ENCODE results near the gene KCNH2.

Gene KCNH2

DNA sequence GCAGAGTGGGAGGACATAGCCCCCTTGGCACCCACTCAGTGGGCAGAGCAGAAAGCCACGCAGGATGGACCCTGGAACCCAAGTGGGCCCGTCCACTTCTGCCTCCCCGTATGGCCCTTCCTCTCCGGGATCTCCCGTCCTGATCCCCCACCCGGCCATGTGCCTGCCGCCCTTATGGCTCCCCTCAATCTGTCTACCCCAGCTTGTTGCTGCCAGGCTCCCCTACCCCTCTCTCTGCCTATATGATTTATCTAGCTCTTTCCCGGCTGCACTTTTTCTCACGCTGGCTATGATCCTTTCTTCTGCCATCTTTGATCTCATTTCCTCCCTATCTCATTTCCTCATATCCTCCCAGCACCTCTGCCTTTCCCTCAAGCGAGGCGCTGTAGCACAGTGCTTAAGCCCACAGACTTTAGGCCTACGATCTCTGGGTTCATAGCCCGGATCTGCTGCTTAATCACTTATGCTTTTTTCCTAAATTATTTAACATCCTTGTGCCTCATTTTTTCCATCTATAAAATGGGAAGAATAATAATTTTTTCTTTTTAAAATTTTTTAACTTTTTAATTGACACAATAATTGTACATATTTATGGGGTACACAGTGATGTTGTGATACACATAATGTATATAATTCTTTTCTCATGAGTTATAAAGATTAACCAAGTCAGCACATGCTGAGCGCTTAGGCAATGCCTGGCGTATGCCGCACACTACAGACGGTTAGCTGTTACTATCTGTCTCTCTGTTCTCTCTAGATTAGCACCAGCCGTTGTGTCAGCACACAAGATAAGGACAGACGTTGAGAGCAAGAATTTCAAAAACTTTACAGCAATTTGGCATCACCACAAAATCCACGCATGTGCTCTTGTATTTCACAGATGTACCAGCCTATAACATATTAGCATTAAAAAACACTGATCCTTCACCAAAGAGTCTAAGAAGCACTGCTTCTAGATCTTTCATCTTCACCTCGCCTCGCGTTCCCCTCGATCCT, 18.1 kb downstream of the KCNH2 start:
- no peak for DNase-seq

DNA sequence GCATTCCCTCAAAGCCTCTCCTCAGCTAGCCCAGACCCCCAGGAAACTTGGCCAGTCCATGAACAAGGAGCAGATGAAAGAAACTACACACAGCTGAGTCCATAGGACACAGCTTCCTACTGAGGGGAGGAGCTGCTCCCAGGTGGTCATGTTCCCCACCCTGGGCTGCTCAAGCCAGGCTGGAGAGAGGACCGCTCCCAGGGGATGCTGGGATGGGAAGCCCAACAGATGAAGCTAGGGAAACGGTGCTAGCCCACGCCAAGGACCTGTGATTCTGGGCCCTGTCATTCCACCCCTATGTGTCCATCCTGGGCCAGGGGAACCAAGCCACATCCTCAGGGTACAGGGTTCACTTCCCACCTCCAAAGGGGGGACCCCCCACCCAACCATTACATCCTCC, 19.0 kb downstream of the KCNH2 start:
- DNase-seq = no peak

DNA sequence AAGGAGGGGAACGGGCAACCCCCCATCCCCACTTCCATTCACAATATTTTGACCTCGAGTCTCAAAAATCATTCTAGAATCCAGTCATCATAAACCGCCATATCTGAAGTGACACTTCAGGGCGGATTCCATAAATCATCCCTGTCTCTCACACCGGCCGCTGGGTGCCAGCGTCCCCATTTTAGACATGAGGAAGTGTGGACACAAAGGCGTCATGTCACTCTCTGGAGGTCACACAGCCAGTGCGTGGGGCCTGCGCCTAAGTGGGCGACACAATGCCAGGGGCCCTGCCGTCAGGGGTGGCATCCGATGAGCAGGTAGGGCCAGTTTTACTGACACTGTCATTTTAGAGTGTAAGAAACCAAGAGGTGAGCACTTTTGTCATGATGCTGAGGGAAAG, 19.5 kb downstream of the KCNH2 start:
- DNase-seq = no peak

DNA sequence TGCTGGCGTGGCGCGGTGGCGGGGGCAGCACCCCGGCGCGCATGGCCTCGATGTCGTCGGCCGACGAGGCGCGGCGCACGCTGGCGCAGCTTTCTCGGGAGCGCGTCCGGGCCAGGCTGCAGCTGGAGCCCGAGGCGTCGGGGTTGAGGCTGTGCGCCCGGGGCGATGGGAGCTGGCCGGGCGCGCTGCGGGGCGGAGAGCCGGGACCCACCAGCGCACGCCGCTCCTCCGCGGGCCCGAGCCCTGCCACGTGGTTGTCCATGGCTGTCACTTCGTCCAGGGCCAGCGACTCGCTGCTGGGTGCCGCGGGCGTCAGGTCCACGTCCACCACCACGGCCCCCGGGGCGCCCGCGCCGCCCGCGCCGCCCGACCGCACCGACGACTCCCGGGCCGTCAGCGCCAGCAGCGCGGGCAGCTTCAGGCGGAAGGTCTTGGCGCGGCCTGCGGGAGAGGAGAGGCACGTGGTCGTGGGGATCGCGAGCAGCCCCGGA, 20.0 kb downstream of the KCNH2 start:
- no peak for DNase-seq

DNA sequence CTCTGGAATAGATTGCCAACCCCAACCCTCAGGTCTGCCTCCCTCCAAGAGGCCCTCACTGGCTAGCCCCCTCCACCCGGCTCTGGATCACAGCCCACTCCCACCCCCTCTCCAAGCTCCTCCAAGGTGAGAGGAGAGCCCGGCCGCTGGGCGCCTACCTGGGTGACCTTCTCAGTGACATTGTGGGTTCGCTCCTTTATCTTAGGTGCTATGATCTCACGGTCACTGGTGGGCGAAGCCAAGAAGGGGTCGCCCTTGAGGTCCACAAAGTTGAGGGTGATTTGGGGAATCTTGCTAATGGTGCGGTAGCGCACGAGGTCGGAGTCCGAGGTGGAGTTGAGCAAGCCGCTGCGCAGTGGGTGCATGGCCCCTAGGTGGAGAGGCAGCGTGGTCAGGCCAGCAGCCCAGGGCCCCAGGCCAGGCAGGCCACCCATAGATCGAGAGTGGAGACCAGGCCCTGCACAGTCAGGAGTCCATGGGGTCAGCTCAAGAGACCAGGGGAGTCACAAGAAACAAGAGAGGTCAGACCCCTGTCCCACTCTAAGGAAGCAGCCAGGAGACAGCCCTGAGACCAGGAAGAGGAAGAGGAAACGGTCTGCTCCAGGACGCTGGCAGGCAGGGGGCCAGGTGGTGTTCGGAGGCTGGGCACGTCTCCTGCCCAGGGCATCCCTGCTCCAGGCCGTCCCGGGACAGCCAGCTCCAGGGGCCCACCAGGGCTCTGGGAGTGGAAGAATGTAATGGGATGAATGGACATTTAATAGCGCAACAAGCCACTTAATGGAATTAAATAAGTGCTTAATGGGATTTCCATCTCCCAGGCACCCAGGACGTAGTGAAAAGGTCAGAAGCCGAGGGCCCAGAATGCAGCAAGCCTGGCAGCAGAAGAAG, 20.7 kb downstream of the KCNH2 start:
- no peak for DNase-seq

DNA sequence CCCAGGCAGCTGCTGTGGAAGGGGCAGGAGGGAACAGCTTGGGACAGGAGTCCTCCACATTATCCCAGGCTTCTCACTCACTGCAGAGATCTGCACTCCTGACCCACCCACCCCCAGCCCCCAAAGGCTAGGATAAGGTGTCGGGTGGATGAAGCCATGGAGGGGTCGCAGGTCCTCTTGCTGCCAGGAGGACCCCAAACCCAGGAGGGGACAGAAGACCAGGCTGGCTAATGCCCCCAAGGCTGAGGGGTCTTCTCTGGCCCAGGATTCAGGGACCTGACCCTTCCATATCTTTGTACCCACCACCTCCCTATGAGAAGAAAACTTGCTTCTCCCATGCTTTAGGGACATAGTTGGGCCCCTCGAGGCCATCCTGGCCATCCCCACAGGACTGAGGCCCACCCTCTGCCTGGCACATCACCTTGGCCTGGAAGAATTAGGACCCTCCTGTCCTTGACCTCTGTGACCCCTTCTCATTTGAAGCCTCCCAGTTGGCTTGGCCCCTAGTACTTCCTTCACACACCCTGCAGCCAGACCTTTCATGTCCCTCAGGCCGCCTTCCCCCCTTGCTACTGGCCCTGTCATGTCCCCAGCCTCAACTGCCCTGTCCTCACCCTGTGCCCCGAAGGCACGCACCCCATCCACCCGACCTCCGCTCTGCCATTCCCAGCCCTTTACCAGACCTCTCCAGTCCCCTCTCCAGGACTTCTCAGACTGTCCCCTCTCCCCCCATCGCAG, 21.6 kb downstream of the KCNH2 start:
- DNase-seq = no peak

DNA sequence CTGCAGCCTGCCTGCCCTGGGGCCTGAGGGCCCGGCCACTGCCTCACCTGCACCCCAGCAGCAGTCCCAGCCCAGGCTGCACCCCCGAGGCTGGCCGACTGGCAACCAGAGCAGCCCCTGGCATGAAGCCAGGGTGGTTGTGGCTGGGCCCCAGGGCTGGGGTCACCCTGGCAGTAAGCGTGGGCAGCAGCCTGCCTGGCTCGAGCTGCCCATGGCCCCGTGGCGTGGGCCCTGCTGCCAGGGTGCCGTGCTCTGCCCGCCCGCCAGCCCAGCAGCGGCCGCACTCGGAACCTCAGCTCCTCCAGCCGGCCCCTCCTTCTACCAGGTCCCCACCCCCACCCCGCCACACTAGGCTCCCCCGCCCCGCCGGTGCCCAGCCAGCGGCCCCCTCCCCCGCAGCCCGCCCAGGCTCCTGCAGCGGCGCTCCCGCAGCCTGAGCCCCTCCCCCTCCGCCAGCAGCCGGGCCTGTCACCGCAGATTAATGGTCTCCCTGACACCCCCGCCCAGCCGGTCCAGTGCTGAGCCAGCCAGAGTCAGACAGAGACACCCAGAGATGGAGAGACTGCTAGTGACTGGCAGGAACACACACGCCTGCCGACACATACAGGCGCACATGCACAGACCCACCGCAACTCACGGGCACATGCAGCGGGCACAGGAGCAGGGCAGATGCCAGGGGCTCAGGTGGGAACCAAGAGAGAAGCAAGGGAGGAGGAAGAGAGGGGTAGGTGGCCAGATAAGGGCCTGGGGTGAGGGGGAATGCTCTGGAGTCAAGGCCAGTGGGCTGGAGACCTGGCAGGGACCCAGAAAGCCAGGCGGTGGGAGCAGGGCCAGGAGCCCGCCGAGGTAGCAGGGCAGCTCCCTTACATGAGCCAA, 22.4 kb downstream of the KCNH2 start:
- DNase-seq = no peak

DNA sequence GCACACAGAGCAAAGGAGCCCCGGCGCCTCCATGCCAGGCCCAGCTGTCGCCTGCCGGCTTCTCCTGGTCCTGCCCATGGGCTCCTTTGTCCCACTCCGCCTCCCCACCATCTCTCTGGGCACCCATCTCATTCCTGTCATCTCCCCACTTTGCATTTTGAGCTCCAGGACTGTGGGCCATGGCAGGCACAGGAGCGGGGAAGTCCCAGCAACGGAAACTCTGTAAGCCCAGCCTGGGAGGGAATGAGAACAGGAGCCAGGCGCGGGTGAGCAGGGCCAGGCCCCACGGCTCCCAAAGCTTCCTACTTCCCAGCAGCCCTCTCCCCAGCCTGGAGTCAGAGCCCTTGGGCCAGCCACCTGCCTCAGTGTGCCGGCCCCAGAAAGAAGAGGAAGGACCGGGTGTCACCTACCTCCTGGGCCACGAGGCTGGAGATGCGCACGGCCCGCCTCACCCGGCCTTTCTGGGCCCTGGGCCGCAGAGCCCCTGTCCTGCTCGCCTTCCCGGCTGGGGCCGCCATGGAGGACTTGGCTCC, 23.1 kb downstream of the KCNH2 start:
- no peak for DNase-seq

DNA sequence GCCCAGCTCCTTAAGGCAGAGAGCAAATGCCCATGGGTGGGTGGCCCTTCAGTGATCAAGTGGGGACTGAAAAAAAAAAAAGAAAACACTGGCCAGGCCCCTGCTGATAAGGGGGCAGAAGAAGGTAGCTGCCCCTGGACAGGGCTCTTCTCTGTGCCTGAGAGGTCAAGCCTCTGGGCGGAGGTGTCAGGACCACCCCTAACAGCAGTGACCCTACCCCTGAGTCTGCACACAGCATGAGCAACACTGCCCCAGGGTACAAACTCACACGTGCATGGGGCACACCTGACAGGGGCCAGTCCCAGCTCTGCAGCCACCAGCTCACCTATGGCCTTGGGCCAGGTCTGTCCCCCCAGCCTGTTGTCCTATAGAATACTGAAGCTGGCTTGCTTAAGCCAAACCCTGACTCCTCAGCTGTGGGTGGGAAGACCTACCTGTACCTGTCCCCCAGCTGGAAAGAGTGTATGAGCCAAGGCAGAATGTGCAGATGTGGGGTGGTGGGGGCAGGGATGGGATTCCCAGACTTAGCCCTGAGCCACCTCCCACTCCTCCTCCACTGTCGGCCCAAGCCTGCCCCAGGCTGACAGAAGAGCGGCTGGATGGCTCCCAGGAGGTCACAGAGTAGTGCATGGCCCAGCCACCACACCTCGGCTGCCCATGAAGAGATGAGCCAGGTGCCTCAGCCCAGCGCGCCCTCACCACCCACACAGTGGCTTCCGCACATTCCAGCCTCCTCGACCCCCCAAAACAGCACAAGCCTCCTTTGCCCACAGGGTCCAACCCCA, 23.7 kb downstream of the KCNH2 start:
- no peak for DNase-seq

DNA sequence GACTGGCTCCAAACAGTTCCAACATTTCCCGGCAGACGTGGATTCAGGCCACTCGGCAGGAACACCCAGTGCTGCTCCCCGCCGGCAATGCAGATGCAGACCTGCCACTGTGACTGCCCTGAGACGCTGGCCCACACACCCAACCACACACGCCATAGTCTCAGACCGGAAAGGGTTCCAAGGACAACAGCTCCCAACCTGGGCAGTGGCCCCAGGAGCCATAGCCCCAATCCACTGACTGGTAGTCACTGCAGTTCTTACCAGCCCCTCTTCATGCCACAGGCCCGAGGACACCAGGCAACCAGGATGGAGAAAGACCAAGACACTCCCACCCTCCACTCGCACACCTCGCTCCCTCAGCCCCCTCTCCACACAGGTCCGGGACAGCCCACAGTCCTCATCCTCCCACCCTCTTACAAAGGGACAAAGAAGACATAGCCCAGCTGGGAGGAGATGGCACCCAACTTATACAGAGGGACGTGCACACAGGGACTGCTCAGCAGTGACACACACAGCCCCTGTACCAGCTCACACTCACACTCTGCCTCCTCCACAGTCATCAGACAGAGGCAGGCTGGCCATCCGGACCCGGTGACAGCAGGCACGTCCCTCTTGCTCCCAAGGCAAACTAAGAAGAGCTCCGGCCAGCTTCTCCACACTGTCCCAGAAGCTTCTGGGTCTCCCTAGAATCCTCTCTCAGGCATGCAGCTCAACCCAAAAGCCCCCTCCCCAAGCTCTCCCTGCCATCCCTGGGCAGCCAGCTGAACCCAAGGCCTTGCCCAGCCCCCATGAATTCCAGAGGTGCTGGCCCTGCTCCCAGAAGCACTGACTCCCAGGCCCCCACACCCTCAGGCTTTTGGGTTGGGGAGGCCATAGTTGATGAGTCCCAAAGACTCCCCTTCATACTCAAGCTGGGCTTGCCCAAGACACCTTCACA, 24.8 kb downstream of the KCNH2 start:
- DNase-seq = no peak

DNA sequence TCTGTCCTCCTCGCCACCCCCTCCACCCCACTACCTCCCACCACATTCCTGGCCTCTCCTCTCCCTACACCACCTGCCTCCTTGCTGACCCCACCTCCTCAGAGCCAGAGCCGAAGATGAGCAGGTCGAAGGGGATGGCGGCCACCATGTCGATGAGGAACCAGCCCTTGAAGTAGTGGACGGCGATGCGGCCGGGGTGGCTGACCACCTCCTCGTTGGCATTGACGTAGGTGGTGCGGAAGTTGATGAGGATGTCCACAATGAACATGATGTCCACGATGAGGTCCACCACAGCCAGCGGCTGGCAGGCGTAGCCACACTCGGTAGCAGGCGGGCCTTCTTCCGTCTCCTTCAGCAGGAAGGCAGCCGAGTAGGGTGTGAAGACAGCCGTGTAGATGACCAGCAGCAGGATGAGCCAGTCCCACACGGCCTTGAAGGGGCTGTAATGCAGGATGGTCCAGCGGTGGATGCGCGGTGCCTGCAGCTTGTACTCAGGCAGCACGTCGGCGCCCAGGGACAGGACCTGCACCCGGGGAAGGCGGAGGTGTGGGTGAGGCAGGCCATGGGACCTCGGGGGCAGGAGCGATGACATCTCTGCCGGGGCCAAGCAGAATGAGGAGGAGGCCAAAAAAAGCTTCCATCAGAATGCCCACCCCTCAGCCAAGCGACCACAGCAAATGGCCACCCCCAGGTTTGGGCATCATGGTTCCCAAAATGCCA, 25.6 kb downstream of the KCNH2 start:
- no peak for DNase-seq

DNA sequence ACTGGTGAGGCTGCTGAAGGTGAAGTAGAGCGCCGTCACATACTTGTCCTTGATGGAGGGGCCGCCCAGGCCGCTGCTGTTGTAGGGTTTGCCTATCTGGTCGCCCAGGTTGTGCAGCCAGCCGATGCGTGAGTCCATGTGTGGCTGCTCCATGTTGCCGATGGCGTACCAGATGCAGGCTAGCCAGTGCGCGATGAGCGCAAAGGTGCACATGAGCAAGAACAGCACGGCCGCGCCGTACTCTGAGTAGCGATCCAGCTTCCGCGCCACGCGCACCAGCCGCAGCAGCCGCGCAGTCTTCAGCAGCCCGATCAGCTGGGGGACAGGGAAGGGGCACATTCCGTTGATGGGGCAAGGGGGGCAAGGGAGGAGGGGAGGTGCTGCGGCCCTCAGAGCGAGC, 26.6 kb downstream of the KCNH2 start:
- no peak for DNase-seq

DNA sequence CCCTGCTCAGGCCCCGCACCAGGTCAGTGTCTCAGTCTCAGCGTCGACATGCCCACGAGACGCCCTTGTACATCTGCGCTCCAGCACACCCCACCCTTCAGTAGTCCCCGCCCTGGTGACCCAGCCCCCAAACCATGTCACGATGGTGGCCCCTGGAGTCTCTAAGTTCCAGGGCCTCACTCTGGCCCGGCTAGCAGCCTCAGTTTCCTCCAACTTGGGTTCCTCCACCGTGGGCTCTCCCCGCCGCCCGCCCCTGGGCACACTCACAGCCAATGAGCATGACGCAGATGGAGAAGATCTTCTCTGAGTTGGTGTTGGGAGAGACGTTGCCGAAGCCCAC, 27.0 kb downstream of the KCNH2 start:
- DNase-seq = no peak

DNA sequence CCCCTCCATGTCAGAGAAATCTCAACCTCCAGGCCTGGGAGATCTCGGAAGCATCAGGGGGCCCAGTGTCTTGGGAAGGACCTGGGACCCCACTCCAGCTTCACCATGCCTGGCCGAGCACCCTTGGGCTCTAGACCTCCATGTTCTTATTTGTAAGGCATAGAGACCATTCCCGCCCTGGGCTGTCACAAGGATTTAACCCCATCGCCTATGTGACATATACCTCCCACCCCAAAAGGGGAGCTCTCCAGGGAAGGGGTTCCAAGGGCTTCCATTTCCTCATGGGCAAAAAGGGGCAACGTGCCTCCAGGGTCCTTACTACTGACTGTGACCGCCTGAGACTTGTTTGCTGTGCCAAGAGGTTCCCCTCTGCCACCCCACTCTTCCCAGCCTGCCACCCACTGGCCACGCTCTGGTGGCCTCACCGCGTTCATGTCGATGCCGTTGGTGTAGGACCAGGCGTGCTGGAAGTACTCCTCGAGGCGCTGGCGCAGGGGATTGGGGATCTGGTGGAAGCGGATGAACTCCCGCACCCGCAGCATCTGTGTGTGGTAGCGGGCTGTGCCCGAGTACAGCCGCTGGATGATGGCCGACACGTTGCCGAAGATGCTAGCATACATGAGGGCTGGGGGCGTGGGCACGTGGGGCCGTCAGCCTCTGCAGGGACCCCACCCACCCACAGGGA, 27.5 kb downstream of the KCNH2 start:
- no peak for DNase-seq

DNA sequence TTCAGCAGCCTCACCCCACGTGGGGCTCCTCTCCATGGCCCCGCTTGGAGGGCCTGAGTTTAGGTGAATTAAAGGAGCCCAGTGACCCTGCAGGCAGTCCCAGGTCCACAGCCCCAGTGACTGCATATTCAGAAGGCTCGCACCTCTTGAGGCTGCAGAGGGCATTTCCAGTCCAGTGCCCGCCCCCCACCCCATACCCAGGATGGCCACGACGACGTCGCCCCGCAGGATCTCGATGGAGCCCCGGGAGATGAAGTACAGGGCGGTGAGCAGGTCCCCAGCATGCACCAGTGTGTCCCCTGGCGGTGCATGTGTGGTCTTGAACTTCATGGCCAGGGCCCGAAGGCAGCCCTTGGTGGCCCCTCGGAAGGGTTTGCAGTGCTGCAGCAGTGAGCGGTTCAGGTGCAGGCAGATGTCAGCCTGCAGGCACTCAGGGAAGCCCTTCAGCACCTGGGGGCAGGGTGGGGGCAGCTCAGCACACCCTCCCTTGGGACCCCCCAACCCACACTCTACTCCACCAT, 28.1 kb downstream of the KCNH2 start:
- DNase-seq = no peak

DNA sequence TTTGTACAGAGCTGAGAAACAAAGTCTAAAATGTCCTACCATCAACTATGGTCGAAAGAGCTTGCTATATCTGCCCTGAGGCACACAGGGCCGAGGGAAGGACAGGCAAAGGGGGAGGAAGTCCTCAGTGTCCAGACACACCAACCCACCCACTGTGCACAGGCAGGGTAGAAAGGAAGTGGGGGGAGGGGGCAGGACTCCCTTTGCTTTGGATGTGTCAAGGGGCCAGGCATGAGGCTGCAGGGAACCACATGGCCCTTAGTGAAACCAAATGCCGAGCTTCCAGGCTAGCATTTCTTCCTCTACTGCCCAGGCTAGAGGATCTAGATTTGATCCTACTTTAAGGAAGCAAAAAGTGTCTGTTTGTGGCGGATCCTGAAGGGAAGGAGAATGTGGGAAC, 28.6 kb downstream of the KCNH2 start:
- DNase-seq = no peak

DNA sequence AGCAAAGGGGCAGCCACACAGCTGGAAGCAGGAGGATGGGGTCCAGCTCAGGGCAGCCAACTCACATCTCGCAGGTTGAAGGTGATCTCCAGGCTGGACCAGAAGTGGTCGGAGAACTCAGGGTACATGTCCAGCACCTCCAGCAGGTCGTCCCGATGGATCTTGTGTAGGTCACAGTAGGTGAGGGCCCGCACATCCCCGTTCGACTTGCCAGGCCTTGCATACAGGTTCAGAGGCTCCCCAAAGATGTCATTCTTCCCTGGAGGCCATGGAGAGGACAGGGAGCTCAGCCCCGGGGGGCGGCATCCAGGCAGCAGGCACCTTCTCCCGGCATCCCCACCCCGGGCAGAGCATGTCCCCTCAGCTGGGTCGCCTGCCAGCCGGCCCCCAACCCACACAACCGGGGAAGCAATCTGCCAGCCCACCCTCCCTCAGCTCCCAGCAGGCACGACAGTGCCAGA, 29.3 kb downstream of the KCNH2 start:
- no peak for DNase-seq

All from NCI-H345 (cell line).